TTC549 (cell line): ENCODE results near the gene ENTPD8.
"Not testable (repeated sequence)": the region's sequence is repeated elsewhere in the genome, so short reads cannot be mapped to it uniquely, and the experiment has no call there.

Experiments
- FAIRE-seq: peaks from 2 replicates; lab custom pipeline; 2012; peaks lifted over from hg19 to GRCh38; lab: Jason Lieb, UNC

The ENTPD8 gene

DNA sequence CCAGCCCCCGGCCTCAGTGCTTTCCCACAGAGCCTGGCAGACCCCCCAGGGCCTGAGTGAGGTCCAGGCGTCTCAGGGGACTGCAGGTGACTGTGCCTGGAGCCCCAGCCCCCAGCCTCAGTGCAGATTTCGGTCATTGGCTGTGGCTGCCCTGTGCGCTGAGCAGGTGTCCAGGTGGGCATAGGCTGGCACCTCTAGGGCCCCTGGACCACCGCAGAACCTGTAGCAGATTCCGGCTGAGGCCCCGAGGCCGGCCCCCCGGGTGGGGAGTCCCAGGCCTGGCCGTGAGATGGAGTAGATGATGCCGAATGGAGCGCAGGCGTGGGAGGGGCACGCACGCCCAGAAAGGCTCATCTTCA lies 30.3 kb downstream of the ENTPD8 start:
- FAIRE-seq, result no peak

DNA sequence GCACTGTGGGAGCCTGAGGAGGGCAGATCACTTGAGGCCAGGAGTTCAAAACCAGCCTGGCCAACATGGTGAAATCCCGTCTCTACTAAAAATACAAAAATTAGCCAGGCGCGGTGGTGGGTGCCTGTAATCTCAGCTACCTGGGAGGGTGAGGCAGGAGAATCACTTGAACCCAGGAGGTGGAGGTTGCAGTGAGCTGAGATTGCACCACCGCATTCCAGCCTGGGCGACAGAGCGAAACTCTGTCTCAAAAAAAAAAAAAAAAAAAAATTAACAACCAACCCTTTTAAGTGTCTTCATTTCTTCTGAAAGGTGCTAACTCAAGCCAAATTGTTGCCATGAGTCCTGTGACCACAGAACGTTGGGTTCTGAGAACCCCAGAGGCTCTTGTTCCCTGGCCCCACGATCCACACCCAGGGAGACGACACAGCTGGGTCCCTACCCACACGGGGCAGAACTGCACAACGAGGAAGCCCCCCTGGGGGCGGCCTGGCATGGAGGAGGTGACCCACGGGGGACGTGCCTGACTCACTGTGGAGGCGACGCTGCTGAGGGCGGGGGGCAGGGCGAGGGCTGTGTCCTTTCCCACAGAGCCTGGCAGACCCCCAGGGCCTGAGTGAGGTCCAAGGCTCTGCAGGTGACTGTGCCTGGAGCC lies 30.8 kb downstream of the ENTPD8 start:
- FAIRE-seq, result not testable (repeated sequence)

DNA sequence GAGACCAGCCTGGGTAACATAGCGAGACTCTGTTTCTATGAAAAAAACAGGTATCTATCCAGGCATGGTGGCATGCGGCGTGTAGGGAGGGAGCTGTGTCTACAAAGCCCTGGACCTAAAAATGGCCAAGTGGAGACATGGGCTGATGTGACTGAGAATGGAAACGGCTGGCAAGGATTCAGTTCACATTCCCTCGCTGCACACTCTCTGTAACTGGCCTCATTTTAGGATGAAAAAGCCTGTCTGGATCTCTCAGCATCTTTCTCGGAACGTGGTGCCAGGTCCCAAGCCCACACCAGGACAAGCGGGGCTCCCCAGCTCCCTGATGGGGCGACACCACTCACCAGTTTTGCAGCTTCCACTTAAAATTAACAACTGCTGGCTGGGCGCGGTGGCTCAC lies 31.6 kb downstream of the ENTPD8 start:
- FAIRE-seq, result no peak

DNA sequence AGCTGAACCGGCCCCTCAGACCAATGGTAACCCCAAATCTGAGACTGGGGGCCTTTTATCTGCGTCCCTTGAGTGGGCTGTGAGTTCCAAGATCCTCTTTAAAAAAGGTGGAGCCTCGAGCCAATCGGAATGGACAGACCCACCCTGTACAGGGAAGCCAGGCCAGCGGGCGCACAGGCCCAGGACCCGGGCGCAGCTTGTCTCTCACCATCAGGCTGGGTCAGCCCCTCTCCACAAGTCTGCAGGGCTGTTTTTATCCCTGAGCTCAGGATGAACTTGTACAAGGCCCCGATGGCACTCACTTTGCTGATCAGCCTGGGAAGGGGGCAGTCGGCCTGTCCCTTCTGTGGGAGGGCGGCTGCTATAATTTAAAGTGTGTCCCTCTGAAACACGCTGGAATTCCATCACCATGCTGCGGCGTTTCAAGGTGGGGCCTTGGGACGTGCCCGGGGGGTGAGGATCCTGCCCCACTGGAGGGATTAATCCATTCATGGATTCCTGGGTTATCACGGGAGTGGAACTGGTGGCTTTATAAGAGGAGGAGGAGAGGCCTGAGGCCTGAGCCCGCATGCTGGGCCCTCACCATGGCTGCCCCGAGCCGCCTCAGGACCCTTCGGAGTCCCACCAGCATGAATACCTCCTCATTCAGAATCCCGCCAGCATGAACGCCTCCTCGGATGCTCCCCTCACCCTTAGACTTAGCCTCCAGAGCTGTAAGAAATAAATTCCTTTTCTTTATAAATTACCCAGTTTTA lies 32.3 kb downstream of the ENTPD8 start:
- FAIRE-seq, result no peak

DNA sequence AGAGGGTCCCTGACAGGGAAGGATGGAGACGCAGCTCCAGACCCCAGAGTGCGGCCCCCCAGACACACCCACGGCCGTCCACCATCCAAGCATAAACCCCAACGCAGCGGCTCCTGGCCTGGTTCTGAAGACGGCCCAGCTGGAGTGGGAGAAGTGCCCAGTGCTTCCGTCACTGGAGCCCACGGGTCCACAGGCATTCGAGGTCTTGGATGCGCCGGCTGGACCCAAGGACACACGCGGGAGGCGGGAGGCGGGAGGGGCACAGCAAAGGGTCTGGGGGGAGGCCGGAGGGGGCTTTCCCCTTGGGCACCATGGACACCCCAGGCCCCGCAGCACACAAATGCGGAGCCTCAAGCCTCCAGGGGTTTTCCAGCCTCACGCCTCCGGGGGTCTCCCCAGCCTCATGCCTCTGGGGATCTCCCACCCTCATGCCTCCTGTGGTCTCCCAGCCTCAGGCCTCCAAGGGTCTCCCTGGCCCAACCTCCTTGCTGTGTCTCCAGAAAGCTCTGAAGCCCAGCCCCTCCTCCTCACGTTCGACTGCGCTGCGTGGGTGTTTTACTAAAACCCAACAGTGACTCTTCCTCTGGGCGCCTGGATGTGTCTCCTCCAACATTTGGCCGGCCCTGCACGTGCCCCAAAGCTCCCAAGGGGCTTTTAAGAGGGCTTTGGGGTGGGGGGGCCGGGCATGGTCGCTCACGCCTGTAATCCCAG lies 33.4 kb downstream of the ENTPD8 start:
- FAIRE-seq, result no peak

DNA sequence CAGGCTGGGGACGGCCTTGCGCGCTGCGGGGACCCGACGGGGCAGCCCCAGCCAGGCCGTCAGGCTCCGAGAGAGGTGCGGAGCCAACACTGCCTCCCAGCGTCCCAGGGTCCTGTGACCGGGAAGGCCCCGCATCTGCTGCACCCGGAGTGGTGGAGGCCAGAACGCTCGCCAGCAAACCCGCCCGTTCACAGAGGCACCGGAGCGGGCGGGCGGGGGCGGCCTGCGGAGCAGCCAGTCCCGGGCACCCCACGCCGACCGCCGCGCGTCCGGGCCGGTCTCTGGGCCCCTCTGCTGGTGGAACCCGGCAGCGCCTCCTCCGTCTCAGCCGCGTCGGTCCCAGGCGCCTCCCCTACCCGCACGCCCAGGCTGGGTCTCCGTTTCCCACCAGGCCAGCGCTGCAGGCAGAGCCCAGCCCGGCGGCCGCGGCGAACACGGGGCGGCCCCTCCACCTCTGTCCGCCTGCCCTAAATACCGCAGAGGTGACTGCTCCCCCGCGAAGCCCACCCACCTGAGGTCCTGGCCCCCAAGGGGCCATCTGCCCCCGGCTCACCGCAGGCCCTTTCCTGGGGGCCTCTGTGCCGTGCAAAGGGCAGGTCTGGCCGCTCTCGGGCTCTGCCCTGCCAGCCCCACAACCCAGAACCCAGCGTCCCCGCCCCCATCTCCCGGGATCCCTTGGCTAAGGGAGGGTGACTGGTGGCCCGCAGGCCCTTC lies 34.1 kb downstream of the ENTPD8 start:
- no peak for FAIRE-seq

DNA sequence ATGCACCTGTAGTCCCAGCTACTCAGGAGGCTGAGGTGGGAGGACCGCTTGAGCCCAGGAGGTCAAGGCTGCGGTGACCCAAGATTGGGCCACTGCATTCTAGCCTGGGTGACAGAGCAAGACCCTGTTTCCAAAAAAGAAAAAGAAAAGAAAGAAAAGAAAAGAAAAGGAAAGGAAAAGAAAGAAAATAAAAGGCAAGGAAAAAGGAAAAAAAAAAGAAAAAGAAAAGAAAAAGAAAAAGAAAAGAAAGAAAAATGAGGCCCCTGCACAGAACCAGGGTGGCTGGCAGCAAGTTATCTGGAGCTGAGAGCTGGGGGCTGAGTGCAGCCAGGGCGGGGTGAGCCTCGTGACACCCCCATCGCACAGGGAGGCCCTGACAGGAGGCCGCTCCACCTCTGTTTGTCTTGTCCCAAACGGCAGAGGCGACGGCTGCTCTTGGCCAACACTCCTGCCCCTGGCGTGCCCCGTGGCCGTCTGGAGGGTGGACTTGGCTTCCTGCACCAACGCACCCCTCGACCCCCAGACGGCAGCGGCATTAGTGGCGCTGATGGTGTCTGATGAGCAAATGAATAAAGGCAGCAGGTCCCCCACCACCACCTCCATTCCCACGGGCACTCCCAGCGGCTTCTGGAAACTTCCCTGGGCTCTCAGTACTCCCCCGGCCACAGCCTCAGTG lies 34.9 kb downstream of the ENTPD8 start:
- FAIRE-seq, result no peak

DNA sequence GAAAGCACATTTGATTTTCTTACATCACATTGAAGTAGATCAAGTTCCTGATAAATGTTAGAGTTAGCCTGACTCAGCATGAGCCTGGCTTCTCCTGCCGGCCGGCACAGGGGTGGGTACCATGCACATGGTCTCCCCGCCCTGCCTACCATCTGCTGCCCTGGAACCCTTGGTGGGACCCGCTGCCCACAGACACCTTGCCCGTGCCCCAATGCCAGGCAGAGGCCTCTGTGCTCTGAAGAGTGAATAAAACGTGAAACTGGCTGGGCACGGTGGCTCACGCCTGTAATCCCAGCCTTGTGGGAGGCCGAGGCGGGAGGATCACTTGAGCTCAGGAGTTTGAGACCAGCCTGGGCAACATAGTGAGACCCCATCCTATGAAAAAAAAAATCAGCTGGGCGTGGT lies 35.5 kb downstream of the ENTPD8 start:
- no peak for FAIRE-seq

DNA sequence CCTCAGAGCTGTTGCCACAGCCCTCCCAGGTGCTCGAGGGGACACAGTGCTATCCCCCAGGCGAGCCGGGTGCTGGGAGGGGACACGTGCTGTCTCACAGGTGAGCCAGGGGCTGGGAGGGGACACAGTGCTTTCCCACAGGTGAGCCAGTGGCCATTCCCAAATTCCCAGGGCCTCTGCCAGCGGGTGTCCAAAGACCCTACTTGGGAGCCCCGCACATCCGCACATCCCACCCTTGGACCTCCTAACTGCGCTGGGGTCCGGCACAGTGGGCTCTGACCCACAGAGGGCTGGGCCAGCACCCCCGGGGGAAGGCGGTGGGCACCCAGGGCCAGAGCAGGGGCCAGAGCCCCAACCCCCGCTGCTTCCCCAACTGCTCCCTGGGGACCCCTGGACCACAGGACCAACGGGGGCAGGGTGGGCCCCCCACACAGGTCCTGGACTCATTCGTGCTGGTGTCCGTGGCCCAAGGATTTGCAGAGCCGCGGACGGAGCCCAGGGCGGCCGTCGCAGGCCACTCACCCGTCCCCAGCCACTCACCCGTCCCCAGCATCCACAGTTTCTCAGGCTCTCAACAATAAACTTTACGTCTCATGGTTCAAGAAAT lies 36.1 kb downstream of the ENTPD8 start:
- FAIRE-seq, result no peak

DNA sequence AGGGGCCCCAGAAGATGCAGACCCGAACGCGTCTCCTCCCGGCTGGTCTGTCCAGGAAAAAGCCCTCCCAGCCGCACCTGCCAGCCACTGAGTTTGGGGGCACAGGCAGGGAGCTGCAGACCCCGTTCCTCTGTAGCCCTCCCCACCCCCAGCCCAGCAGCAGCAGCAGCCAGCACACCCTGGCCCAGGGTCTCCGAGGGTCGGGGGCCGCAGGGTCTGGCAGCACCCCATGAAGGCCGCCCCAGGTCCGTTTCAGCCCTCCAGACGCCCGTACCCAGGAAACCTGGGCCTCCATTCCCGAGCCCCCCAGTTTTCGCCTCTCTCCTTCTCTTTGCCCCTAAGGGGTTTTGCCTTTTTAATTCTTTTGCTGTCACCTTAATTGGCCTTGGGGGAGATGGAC lies 37.9 kb downstream of the ENTPD8 start:
- no peak for FAIRE-seq

DNA sequence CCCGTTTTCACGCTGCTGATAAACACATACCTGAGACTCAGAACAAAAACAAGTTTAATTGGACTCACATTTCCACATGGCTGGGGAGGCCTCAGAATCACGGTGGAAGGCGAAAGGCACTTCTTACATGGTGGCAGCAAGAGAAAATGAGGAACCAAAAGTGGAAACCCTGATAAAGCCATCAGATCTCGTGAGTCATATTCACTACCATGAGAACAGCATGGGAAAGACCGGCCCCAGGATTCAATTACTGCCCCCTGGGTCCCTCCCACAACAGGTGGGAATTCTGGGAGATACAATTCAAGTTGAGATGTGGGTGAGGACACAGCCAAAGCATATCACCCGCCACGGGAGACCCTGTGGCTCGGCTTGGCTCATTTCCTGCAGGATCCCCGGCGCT lies 38.4 kb downstream of the ENTPD8 start:
- no peak for FAIRE-seq

DNA sequence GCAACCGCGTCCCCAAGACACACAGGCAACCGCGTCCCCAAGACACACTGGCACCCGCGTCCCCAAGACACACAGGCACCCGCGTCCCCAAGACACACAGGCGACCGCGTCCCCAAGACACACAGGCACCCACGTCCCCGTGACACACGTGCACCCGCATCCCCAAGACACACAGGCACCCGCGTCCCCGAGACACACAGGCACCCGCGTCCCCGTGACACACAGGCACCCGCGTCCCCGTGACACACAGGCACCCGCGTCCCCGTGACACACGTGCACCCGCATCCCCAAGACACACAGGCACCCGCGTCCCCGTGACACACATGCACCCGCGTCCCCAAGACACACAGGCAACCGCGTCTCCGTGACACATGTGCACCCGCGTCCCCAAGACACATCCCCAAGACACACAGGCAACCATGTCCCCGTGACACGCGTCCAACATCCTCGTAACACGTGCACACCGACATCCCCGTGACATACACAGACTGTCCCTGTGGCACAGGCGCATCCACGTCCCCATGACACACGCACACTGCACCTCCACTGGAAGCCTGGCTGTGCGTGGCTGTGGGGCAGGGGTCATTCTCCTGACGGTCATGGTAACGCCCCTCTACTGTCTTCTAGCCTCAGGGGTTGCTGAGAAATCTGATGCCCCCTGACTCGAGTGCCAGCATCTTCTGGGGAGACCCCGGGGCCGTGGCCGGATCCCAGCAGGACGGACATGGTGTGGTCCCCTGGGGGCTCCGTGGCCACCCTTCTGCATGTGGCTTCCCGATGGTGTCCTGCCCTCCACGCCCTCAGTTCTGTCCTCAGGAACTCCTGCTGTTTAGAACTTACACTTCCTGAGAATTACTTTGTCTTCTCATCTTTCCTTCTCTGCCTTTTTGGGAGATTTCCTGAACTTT lies 42.3 kb downstream of the ENTPD8 start:
- FAIRE-seq, result no peak

DNA sequence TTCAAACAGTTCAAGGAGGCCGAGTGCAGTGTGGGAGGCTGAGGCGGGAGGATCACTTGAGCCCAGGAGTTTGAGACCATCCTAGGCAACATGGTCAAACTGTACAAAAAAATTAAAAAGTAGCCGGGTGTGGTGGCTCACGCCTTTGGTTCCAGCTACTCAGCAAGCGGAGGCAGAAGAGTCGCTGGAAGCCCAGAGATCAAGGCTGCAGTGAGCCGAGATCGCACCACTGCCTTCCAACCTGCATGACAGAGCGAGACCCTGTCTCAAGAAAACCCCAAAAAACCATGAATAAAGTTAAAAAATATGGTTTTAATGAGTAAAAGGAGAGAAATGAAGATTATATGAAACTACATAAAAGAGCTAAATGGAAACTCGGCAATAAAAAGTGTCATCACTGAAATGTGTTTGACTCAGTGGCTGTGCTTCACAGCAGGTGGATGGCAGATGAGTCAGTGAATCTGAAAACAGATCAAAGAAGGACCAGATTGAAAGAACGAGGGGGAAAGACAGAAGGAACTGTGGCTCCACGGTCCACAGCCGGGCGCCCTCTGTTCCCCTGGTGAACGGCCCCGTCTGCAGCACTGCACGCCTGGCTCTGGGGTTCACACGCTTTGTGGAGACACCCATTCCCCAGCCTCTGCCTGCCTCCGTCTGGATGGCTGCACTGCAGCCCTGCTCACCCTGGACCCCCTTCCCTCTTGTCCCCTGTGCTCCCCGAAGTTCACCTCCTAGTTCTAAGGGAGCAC lies 43.3 kb downstream of the ENTPD8 start:
- no peak for FAIRE-seq

DNA sequence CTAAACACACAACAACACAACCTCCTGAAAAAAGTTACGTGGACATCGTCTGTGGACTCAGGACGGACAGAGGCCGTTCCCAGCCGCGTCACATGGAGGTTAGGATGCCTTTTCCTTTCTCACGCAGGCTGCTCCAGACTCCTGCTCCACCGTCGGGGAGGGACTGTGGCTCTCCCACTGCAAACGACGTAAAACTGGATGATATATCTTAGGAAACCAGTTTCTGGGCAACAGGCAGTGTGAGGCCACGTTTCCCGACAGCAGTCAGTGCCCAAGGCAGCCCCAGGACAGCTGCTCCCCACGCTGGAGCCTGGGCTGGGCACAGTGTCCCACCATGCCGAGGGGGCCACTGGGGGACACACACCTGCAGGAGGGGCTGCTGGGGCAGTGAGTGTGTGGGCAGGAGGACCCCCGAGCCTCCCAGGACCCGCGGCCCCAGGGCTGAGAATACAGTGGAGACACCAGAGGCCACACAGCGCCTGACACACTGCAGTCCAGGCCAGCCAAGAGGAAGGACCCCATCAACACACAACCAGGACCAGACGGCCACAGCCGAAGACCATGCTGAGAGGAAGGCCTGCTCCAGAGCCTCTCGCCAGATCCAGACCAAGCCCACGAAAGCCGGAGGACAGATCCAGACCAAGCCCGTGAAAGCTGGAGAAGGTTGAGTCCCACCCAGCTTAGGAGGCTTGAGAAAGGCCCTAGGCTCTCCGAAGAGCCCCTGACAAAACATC lies 44.4 kb downstream of the ENTPD8 start:
- no peak for FAIRE-seq

DNA sequence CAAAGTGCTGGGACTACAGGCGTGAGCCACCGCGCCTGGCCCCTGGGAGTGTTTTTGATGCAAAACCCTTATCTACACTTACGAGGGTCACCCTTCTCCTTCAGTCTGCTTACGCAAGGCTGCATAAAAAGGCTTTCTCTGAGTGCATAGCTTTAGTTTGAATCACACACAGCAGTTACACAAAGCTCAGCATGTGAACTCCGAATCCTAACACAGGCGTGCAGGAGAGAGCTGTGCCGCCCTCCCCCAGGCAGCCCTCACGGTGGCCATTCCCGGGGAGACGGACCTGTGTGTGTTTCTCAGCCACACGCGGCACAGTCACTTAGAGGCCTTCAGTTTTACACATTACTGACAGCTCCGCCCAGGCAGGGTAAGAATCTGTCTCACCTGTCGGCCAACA lies 44.9 kb downstream of the ENTPD8 start:
- no peak for FAIRE-seq

DNA sequence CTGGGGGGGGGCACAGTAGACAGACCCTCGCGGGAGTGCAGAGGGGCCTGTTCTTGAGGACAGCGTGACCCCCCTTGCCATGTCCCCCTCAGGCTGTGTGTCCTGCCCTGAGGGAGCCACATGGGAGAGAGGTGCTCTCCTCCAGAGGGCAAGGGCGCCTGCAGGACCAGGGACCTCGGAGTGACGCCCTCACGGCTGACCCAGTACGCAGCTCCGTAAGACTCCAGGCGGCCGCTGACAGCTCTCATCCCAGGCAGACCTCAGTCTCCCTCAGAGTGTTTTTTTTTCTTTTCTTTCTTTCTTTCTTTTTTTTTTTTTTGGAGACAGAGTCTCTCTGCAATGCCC lies 45.5 kb downstream of the ENTPD8 start:
- FAIRE-seq, result no peak

DNA sequence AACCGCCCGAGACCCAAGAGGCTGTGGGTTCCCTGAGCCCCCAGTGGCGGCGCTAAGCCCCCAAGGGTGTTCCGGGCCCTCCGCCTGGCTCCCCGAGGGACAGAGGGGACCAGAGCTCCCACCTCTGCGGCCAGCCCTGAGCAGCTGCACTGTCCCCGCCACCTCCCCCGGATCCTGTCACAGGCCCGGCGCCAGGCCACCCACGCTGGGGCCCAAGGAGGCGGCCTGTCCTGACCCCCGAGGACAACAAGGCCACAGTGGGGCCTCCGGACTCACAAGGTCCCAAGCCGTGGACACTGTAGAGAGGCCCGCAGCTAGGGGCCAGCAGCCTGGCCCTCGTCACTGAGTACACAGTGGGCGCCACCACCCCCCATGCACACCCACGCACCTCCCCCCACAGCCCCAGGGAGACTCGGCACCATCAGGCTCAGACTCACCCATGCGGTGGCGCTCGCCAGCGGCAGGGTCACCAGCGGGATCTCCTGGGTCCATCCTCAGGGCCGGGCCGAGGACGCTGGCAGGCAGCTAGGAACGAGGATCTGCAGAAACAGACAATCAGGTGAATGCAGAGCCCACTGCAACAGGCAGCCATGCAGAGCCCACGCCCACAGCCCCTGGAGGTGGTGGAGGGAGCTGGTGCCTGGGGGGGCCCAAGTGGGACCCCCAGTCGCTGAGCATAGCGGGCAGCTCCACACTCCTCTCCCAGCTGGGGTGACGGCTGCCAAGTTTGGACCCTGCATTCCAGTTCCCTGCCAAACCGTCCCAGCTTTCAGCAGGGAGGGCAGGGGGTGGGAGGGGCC lies 46.1 kb downstream of the ENTPD8 start:
- no peak for FAIRE-seq
